ENCODE results near the gene CXCL6.

Gene CXCL6

GRCh38 chr4:73843369-73843768 is 6.9 kb downstream of the CXCL6 start:
- no peak for FAIRE-seq

GRCh38 chr4:73844345-73844744 is 7.9 kb downstream of the CXCL6 start:
- FAIRE-seq = no peak

- FAIRE-seq = no peak
These were observed 8.3 kb downstream of the CXCL6 start for GRCh38 chr4:73844806-73845205.

- FAIRE-seq = no peak
These were observed 11.2 kb downstream of the CXCL6 start for GRCh38 chr4:73847526-73848182.

DNA sequence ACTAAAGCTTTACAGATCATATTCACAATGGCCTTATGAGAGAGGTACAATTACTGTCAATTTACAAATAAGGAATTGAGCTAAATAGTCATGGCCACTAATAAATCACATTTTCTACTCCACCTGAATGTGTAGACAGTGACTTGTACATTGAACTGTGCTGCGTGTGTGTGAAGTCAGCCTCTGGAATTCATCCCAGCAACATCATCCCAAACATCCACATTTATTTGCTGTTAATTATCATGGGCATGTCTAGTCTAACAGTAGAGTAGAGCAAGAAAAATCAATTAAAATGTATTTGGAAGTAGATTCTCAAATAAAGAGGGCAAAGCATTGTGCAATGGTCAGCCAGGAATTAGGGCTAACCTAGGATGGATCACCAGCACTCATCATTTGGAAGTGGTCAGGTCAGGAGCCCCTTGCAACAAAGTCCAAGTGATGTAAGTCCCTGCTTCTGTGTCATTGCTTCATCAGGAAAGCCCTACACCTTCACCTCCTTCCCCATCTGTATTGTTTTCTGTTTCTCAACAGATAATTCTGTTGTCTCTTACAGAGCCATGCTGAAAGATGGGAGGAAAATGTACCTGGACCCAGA is 11.8 kb downstream of the CXCL6 start:
- no peak for FAIRE-seq

DNA sequence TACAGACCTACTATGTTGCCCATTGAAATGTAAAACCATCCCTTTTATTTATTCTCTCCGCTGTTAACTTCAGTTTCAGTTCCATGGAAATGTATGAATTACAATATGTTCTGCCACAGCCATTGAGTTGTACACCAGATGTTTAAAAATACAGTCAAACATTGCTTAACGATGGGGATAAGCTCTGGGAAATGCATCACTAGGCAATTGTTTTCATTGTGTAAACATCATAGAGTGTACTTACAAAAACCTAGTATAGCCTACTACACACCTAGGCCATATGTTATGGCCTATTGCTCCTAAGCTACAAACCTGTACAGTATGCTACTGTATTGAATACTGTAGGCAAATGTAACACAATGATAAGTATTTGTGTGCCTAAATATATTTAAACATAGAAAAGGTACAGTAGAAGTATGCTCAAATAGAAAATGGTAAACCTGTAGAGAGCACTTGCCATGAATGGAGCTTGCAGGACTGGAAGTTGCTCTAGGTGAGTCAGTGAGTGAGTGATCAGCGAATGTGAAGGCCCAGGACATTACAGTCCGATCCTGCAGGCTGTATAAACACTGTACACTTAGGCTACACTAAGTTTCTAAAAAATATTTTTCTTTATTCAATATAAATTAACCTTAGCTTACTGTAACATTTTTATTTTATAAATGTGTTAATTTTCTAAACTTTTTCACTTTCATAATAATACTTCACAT is 13.9 kb downstream of the CXCL6 start:
- no peak for FAIRE-seq

DNA sequence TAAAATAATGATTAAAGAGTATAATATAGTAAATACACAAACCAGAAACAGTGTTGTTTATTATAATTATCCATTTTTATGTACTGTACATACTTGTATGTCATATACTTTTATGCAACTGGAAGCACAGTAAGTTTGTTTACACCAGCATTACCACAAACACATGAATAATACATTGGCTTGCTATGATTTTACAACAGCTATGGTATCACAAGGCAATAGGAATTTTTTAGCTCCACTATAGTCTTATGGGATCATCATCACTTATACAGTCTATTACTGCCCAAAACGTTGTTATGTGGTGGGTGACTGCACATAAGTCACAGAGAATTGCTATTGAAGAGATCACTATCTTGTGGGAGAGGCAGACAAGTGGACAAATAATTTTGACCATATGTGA is 14.8 kb downstream of the CXCL6 start:
- no peak for FAIRE-seq

DNA sequence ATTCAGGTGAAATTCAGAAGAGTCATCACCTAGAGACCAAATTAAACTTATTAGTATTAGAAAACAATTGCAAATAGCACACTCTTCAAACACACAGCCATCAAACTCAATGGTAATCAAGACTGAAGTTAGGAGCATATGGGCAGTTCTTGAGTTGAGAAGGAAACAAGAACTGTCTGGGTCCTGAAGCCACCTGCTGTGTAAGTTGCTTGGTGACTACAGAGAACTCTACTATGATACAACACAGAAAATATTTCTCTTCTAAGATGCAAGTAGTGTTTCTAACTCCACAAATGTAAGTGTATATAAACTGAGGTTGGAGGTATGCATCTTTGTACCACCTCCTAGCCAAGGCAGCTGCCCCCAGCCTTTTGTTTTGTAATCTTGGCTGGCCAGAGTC is 16.3 kb downstream of the CXCL6 start:
- no peak for FAIRE-seq

DNA sequence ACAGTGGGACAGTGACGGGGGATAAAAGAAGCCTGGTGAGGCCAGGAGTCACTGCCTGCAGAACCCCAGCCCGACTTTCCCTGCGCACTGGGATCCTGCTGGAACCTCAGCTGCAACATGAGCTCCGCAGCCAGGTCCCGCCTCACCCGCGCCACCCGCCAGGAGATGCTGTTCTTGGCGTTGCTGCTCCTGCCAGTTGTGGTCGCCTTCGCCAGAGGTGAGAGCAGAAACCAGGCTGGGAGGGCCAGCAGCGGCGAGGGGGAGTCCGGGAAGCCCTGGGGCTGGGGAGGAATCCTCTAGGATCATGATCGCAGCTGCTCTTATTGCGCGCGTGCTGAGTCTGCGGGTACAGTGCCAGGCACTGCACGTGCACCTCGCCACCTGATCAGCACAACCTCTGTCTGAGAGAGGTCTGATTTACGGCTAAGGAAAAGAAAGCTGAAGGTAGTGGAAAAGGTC is 16.8 kb downstream of the CXCL6 start, which contains the start of gene PF4V1:
PF4V1 (plus strand) TSS at position 51 of the 459 bp plus-strand sequence; CDS start at position 118, 67 bp downstream.
- FAIRE-seq = no peak

- FAIRE-seq = no peak
These were observed 17.4 kb downstream of the CXCL6 start for GRCh38 chr4:73853718-73854473.

DNA sequence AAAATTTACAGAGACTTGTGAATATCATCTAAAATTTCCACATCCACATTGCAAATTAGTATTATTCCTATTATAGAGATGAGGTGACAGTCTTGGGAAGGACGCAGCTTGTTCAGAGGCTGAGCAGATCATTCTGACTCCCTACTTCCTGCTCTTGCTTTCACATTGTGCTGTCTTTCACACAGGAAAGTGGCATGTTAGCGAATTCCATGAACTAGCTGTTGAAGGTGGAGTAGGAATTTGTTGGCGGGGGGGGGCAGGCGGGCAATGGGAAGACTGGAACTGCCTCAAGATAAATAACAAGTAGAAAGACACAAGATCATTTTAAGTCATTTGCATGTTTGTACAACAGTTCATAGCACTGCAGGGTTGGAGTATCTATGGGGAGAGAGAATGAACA is 18.9 kb downstream of the CXCL6 start:
- FAIRE-seq = no peak

- no peak for FAIRE-seq
These were observed 20.0 kb downstream of the CXCL6 start for GRCh38 chr4:73856518-73856917.

DNA sequence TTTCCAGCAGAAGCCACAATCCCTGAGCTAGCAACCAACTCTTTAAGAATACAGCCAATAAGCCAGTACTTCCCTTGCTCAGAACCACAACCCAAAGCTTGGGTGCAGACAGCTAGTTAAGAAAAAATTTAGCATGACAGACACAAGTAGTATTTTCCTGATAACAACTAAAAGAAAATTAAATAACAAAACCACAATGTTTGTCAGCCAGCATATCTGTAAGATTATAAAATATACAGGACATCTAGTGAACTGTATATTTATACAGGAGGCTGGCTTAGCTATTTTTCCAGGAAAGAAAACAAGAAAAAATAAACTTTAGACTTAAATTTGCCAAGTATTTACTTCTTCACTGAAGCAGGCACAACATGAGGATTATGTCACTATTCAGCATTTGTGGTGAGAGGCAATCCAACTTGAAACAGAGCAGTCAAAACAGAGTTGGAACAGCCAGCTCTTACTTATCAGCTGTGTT is 23.2 kb downstream of the CXCL6 start:
- no peak for FAIRE-seq

DNA sequence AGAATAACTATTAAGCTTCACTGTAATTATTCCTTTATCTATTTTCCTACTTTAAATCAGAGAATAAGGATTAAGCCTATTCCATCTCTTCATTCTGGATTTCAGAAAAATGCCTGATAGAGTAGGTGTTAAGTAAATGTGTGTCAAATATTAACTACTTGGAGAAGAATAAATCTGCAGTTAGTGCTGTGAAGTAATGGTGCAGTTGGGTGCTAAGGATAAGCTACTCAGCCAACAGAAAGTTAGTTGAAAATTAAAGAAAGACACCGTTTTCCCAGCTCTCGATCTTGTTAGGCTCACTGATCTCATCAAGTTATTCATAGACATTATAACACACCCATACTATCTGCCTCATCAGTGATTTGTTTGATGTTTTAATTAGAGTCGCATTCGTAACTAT is 23.7 kb downstream of the CXCL6 start:
- no peak for FAIRE-seq

DNA sequence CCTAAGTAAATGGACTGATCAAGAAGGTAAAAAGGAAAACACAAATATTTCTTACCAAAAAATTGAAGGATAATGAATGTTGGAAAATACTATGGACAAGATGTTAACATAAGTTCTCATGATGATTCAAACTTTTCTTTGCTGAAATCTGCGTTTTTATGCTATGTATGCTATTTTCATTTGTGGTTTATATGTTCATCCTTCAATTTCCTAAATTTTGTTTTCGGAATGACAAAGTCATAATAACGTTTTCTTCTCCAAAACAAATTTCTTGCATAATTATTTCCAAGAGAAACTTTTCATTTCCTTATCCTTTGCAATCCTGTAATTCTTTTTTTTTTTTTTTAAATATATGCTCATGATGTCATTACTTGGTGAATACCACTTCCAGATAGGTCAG is 24.4 kb downstream of the CXCL6 start:
- no peak for FAIRE-seq

- FAIRE-seq = no peak
These were observed 25.8 kb downstream of the CXCL6 start for GRCh38 chr4:73862322-73862721.

- no peak for FAIRE-seq
These were observed 27.9 kb downstream of the CXCL6 start for GRCh38 chr4:73864365-73864764.

DNA sequence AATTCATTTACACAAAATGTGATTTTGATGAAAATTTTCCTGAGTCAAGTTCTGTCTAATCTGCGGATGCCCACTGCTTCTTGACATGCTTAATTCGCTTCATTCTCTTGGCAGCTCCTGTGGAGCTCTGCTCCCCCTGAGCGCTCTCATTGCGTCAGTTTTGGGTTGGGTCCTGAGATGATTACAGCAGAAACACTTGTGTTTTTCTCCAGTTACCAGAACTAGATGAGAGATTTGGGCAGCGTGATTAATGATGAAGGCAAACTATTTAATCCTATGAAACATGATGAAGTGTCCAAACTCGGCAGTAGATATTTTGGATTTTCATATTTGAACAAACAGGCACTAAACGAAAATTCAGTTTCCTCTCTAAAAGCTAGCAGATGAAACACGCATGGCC is 28.5 kb downstream of the CXCL6 start:
- no peak for FAIRE-seq

- FAIRE-seq = no peak
These were observed 29.1 kb downstream of the CXCL6 start for GRCh38 chr4:73865431-73866096.

GRCh38 chr4:73866246-73866645 is 29.8 kb downstream of the CXCL6 start:
- no peak for FAIRE-seq

- FAIRE-seq = no peak
These were observed 31.3 kb downstream of the CXCL6 start for GRCh38 chr4:73867783-73868182.
